ENCODE results near the gene CHRNA7.

The CHRNA7 gene

DNA sequence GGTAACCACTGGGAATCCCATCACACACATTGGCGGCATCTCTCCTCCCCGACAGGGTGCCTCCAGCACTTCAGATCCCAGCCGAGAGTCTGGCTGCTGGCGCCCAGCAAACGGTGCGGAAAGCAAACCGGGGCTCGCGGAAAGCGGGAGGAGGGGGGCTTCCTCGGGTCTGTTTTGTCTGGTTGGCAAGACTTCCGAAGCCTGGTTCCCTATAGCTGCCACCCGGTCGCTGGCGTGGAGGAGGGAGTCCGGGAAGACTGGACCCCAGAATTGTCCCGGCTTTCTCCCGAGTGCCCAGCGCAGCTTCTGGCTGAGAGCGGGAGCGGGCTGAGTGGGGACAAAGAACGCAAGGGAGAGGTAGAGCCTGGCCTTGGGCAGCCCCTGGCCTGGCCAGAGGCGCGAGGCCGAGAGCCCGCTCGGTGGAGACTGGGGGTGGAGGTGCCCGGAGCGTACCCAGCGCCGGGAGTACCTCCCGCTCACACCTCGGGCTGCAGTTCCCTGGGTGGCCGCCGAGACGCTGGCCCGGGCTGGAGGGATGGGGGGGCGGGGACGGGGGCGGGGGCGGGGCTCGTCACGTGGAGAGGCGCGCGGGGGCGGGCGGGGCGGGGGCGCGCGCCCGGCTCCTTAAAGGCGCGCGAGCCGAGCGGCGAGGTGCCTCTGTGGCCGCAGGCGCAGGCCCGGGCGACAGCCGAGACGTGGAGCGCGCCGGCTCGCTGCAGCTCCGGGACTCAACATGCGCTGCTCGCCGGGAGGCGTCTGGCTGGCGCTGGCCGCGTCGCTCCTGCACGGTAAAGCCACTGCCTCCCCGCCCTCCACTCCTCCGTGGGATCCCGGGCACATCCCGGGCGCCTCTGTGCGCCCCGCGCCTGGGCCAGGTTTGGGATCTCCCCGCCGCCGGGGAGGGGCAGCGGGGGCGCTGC lies at the start of gene CHRNA7:
TSS of gene CHRNA7 (plus strand) at position 654 of the 920 bp plus-strand sequence. CDS start at position 734, 80 bp downstream.
- no peak within 1 kb of the TSS for H3K27ac ChIP-seq

DNA sequence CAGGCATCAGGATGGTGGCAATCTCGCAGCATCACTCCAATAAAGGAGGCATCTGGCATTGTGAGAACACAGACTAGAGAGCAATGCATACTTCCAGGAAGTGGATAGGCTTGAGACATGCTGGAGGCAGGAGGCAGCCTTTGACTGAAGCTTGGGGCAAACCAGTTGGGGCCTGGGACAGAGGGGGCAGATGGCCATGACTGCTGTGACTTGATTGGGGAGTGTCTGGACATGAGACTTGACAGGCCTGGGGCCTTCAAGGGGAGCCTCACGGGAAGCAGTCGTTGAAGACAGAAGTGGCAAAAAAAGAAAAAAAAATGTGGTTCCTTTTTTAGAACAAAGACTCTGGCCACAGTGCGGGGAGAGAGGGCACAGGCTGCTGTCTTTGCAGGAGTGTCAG lies 44.7 kb upstream of the CHRNA7 start:
- TF ChIP-seq ZFX (IDR thresholded peaks at IDR 0.05; ENCODE audit: borderline replicate concordance) = no peak
- TF ChIP-seq, protein P1, sequence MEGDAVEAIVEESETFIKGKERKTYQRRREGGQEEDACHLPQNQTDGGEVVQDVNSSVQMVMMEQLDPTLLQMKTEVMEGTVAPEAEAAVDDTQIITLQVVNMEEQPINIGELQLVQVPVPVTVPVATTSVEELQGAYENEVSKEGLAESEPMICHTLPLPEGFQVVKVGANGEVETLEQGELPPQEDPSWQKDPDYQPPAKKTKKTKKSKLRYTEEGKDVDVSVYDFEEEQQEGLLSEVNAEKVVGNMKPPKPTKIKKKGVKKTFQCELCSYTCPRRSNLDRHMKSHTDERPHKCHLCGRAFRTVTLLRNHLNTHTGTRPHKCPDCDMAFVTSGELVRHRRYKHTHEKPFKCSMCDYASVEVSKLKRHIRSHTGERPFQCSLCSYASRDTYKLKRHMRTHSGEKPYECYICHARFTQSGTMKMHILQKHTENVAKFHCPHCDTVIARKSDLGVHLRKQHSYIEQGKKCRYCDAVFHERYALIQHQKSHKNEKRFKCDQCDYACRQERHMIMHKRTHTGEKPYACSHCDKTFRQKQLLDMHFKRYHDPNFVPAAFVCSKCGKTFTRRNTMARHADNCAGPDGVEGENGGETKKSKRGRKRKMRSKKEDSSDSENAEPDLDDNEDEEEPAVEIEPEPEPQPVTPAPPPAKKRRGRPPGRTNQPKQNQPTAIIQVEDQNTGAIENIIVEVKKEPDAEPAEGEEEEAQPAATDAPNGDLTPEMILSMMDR (IDR thresholded peaks at IDR 0.05) = no peak
- no peak overlapping the region for H3K27ac ChIP-seq

More for the DNA sequence above, at the start of gene CHRNA7:
- TF ChIP-seq ZFX (IDR thresholded peaks at IDR 0.05; ENCODE audit: borderline replicate concordance) = no peak
- TF ChIP-seq, protein P1 (IDR thresholded peaks at IDR 0.05) = 0 out of 2 replicates have a peak, but pooled peaks have one; percentile 3

DNA sequence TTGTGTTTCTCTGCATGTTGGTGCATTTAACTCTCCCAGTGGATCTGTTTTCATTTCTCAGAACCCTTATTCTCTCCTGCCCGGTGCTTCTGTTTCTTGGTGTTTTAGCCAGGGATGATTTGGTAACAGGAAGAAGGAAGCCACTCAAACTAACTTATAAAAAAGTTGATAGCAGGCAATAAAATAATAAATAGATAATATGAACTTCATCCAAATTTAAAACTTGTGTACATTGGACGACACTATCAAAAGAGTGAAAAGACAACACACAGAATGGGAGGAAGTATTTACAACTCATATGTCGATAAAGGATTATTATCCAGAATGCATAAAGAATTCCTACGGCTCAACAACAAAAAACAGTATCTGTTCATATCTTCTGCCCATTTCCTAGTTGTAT lies 37.3 kb upstream of the CHRNA7 start:
- TF ChIP-seq, protein P1 (IDR thresholded peaks at IDR 0.05) = no peak
- TF ChIP-seq ZFX (IDR thresholded peaks at IDR 0.05; ENCODE audit: borderline replicate concordance) = no peak
- H3K27ac ChIP-seq = no peak overlapping the region

DNA sequence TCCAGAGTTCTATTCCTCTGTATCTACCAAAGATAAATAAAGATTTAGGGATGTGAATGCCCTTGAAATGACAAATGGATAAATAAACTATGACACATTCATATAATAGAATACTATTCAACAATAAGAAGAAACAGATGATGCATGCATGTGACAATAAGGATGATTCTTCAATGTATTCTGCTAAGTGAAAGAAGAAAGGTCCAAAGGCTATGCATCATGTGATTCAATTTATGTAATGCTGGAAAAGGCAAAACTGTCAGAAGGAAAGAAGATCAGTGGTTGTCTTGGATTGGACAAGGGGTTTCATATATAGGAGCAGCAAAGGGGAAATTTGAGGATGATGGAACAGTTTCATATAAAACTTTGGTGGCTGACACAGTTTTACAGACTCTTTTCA lies 32.6 kb upstream of the CHRNA7 start:
- no peak overlapping the region for H3K27ac ChIP-seq

DNA sequence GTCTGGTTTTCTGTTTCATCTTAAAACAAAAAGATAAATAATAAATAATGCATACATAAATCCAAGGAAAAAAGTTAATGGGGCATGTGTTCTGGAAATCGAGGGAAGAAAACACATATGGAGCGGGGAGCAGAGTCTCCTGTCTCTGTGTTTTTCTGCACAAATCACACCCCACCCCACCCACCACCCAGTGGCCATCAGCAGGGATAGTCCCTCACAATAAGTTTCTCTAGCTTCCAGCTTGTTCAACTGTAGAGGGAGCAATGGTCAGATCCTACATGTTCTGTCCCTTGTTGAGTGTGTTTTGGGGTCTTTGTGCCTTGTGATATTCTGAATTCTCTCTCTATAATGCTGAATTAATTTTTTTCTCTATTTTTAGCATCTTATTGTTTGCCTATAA lies 26.8 kb upstream of the CHRNA7 start:
- no peak for TF ChIP-seq ZFX (IDR thresholded peaks at IDR 0.05; ENCODE audit: borderline replicate concordance)
- TF ChIP-seq, protein P1 (IDR thresholded peaks at IDR 0.05) = no peak
- no peak overlapping the region for H3K27ac ChIP-seq

More for the DNA sequence above, 32.6 kb upstream of the CHRNA7 start:
- TF ChIP-seq, protein P1 (IDR thresholded peaks at IDR 0.05) = no peak
- no peak for TF ChIP-seq ZFX (IDR thresholded peaks at IDR 0.05; ENCODE audit: borderline replicate concordance)

DNA sequence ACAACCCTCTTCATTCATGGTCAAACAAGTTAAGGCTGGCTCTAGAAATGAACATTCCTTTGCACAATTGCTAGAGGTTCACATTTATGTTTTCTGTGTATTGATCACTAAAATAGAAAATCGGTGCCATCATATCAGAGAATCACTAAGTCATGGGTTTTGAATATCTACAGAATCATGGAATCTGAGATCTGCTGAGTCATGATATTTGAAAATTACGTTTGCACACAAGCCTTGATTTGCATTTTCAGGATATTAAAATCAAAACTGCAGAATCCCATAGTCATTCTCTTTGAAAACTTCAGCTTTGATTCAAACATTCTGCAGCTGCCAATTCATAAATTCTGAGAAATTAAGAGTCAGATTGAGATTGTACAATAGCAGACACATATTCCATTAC lies 26.1 kb upstream of the CHRNA7 start:
- TF ChIP-seq, protein P1 (IDR thresholded peaks at IDR 0.05) = no peak
- H3K27ac ChIP-seq = no peak overlapping the region

DNA sequence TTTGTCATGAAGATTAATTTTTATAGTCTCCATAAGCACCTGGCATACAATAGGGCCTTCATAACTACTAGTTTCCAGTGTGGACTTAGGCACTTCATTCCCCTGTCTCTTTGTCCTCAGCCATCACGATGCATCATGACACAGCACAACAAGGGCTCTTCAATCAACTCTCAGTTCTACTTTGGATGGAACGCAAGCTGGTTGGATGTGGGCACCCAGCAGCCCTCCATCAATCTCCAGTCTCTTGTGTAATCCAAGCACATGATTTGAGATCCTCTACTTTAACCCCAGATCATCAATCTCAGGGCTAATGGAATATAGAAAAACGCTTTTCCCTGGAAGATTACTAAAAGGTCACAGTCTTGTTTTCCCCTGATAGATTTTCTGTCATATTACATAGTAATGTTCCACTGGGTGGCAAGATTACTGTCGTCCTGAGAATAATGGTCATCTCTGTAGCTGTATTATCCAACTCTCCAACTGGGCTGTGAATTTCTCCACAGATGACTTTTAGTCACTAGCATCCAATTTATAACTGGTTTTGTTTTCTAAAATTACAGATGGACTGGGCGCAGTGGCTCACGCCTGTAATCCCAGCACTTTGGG lies 22.9 kb upstream of the CHRNA7 start:
- TF ChIP-seq ZFX (IDR thresholded peaks at IDR 0.05; ENCODE audit: borderline replicate concordance) = no peak
- TF ChIP-seq, protein P1 (IDR thresholded peaks at IDR 0.05) = no peak
- H3K27ac ChIP-seq = no peak overlapping the region
